GM12878 (cell line): Measurements from ENCODE around the gene C19orf38. TPM values are rescaled to one million over a fixed set of nuclear protein-coding genes. Genes with fewer than 3 reads are reported as not detected.

Source experiments
- BCLAF1 ChIP-seq: fragments of 450-650 bp; IDR thresholded peaks from 2 replicates; pipeline ENCODE4 v1.6.1; 2017; ENCODE audit warnings: antibody characterized with exemption, mild to moderate bottlenecking, moderate library complexity
- BHLHE40 ChIP-seq, 2 experiments: fragments of 450-650 bp in 1 of 2; IDR thresholded peaks; 2 replicates each; pipeline ENCODE4 v1.6.1; 2011 to 2017; ENCODE audit warnings: low read depth in 2 of 2, borderline replicate concordance in 1 of 2, improper control_type of control experiment in 1 of 2, low read length in 1 of 2, mild to moderate bottlenecking in 1 of 2
- CTCF ChIP-seq, 3 experiments: IDR thresholded peaks in 2 of 3; conservative IDR thresholded peaks in 1 of 3; 2 replicates each; pipeline ENCODE4 v1.5.1; 2011; ENCODE audit warnings: low read depth in 3 of 3, low read length in 3 of 3, mild to moderate bottlenecking in 3 of 3, control low read depth in 2 of 3, moderate library complexity in 2 of 3, inconsistent platforms in 1 of 3, mixed read lengths in 1 of 3; ENCODE audit not compliant: control insufficient read depth in 2 of 3, insufficient read depth in 1 of 3; ENCODE audit errors: extremely low read depth in 1 of 3
- HSF1 ChIP-seq: fragments of 150-350 bp; IDR thresholded peaks from 2 replicates; pipeline ENCODE4 v1.6.1; 2014; ENCODE audit warnings: mild to moderate bottlenecking, low read depth, low read length
- IKZF1 ChIP-seq: fragments of 450-650 bp; conservative IDR thresholded peaks from 2 replicates; pipeline ENCODE4 v1.6.1; 2017; ENCODE audit warnings: antibody characterized with exemption, mild to moderate bottlenecking
- MXI1 ChIP-seq: fragments of 150-350 bp; IDR thresholded peaks from 2 replicates; pipeline ENCODE4 v1.6.1; 2011; ENCODE audit warnings: low read depth, mild to moderate bottlenecking, inconsistent platforms, low read length, improper control_type of control experiment
- NBN ChIP-seq: fragments of 450-650 bp; IDR thresholded peaks from 2 replicates; pipeline ENCODE4 v1.6.1; 2016
- NFYB ChIP-seq: IDR thresholded peaks from 2 replicates; pipeline ENCODE4 v1.6.1; 2011; ENCODE audit warnings: low read depth, mild to moderate bottlenecking, low read length, improper control_type of control experiment, moderate library complexity; ENCODE audit not compliant: insufficient read depth
- PML ChIP-seq: IDR thresholded peaks from 2 replicates; pipeline ENCODE4 v1.6.1; 2012; ENCODE audit warnings: low read length, inconsistent platforms
- POLR2A ChIP-seq: IDR thresholded peaks from 2 replicates; pipeline ENCODE4 v1.6.1; 2011; ENCODE audit warnings: low read depth, mild to moderate bottlenecking, low read length
- POLR2AphosphoS5 ChIP-seq: IDR thresholded peaks from 2 replicates; pipeline ENCODE4 v1.6.1; 2011; ENCODE audit warnings: mild to moderate bottlenecking, low read length, inconsistent platforms
- STAT1 ChIP-seq: fragments of 450-650 bp; conservative IDR thresholded peaks from 2 replicates; pipeline ENCODE4 v1.6.1; 2014; ENCODE audit warnings: antibody characterized with exemption, mild to moderate bottlenecking
- TAF1 ChIP-seq: IDR thresholded peaks from 2 replicates; pipeline ENCODE4 v1.6.1; 2011; ENCODE audit warnings: mild to moderate bottlenecking, low read depth, low read length, borderline replicate concordance
- WRNIP1 ChIP-seq: IDR thresholded peaks from 2 replicates; pipeline ENCODE4 v1.6.1; 2011; ENCODE audit warnings: low read depth, low read length, improper control_type of control experiment, borderline replicate concordance
- ZNF622 ChIP-seq: fragments of 450-650 bp; IDR thresholded peaks from 2 replicates; pipeline ENCODE4 v1.6.1; 2017; ENCODE audit warnings: mild to moderate bottlenecking, inconsistent platforms
- polyA plus RNA-seq, 11 experiments: library from polyadenylated mRNA; depleted of rRNA in 4 of 11; unstranded in 6 of 11; stranded (reverse) in 5 of 11; fragments of >200 nt; fragmentation: Nextera tagmentation in 4 of 11; fragmentation: Illumina TruSeq in 1 of 11; extraction: Ambion mirVana in 4 of 11; extraction: Trizol in 1 of 11; gene quantifications; 1 replicate in 1 of 11; 2 replicates in 10 of 11; pipeline versions ENCODE4 v1.2.1 to v1.2.3, GENCODE V29; 2011 to 2016; ENCODE audit warnings: inconsistent platforms in 2 of 11, missing spikeins in 2 of 11, low read depth in 1 of 11
- total RNA-seq, 4 experiments: library from RNA; depleted of rRNA in 3 of 4; stranded (reverse); fragments of >200 nt in 3 of 4; fragmentation: Illumina TruSeq in 1 of 4; extraction: Trizol in 1 of 4; gene quantifications; 2 replicates each; pipeline versions ENCODE4 v1.2.1 to v1.2.3, GENCODE V29; 2013 to 2021
- TF ChIP-seq, protein P1 (sequence below): IDR thresholded peaks from 2 replicates; pipeline ENCODE4 v1.6.1; 2011; ENCODE audit warnings: mild to moderate bottlenecking, low read depth, low read length, moderate library complexity; ENCODE audit not compliant: insufficient replicate concordance
- TF ChIP-seq, protein P2 (sequence below): fragments of 450-650 bp; IDR thresholded peaks from 2 replicates; pipeline ENCODE4 v1.6.1; 2014; ENCODE audit warnings: mild to moderate bottlenecking
- TF ChIP-seq, protein P3 (sequence below): fragments of 450-650 bp; IDR thresholded peaks from 2 replicates; pipeline ENCODE4 v1.6.1; 2017; ENCODE audit warnings: low read depth, mild to moderate bottlenecking, moderate library complexity

The C19orf38 gene
- total and polyA plus RNA-seq, 10 of the 15 experiments (the other 5 are each of a cell fraction or from before 2014, with no cell fraction given): 2.6 to 7.5 (median 5.0) TPM

DNA sequence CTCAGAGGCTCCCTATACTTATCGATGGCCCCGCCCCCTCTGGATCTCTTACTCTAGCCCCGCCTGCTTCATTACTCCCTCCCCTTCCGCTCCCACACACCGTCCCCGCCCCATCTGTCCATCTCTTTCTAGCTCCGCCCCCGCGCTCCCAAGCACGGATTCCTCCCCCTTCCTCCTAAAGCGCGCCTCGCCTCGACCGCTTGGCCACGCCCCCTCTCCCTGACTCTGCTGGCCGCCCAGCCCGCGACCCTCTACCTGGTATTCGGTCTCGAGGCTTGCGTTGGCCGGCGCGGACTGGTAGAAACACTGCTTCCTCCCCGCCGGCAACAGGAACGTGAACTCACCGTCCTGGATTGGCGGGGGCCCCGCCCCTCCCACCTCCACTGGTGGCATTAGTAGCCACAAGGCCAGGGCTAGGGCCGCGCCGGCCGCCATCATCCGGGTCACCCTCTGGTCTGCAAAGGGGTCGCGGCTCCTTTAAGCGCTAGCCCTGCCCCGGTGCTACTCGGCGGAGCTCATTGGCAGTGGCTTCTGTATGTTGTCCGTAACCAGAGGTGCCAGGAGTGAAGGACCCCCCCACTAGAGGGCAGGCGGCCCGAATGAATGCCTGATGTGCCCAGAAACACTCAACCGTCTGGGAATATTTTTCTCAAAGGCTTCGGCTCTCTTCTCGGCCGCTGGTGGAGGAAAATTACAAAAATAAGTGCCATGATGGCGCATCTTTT, 12.3 kb upstream of the C19orf38 start, which contains the start of gene TMED1 (continued):
- TF ChIP-seq, protein P1, sequence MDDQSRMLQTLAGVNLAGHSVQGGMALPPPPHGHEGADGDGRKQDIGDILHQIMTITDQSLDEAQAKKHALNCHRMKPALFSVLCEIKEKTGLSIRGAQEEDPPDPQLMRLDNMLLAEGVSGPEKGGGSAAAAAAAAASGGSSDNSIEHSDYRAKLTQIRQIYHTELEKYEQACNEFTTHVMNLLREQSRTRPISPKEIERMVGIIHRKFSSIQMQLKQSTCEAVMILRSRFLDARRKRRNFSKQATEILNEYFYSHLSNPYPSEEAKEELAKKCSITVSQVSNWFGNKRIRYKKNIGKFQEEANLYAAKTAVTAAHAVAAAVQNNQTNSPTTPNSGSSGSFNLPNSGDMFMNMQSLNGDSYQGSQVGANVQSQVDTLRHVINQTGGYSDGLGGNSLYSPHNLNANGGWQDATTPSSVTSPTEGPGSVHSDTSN: peak; percentile 83
- TF ChIP-seq NFYB (peak; percentile 40; the same call in 1 of the 2 replicates), STAT1 (0 out of 2 replicates have a peak, but pooled peaks have one; percentile 78), HSF1 (no peak), TAF1 (0 out of 2 replicates have a peak, but pooled peaks have one; percentile 10), MXI1 (no peak), IKZF1 (peak; percentile 57; the same call in 1 of the 2 replicates), POLR2AphosphoS5 (no peak; the same call in none of the 2 replicates), PML (peak; percentile 39; the same call in 1 of the 2 replicates), NBN (peak; percentile 71; the same call in 1 of the 2 replicates), CTCF (IDR thresholded peaks at IDR 0.05 in 2 of 3, conservative IDR thresholded peaks at IDR 0.05 in 1 of 3; ENCODE audit: control insufficient read depth in 2 of 3, extremely low read depth in 1 of 3, insufficient read depth in 1 of 3, low read depth in 3 of 3, low read length in 3 of 3) (peak in 1 of 3 experiments; percentile 42; a peak in 1 of 6 replicates), ZNF622 (no peak), POLR2A (peak; percentile 86), BHLHE40 (IDR thresholded peaks at IDR 0.05; ENCODE audit: borderline replicate concordance in 1 of 2, low read depth in 2 of 2, low read length in 1 of 2) (peak in 1 of 2 experiments; percentile 52; a peak in 1 of 4 replicates), BCLAF1 (no peak), WRNIP1 (0 out of 2 replicates have a peak, but pooled peaks have one; percentile 68)
- TF ChIP-seq, protein P2, sequence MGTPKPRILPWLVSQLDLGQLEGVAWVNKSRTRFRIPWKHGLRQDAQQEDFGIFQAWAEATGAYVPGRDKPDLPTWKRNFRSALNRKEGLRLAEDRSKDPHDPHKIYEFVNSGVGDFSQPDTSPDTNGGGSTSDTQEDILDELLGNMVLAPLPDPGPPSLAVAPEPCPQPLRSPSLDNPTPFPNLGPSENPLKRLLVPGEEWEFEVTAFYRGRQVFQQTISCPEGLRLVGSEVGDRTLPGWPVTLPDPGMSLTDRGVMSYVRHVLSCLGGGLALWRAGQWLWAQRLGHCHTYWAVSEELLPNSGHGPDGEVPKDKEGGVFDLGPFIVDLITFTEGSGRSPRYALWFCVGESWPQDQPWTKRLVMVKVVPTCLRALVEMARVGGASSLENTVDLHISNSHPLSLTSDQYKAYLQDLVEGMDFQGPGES: peak; percentile 63; the same call in 1 of the 2 replicates
- TF ChIP-seq, protein P3, sequence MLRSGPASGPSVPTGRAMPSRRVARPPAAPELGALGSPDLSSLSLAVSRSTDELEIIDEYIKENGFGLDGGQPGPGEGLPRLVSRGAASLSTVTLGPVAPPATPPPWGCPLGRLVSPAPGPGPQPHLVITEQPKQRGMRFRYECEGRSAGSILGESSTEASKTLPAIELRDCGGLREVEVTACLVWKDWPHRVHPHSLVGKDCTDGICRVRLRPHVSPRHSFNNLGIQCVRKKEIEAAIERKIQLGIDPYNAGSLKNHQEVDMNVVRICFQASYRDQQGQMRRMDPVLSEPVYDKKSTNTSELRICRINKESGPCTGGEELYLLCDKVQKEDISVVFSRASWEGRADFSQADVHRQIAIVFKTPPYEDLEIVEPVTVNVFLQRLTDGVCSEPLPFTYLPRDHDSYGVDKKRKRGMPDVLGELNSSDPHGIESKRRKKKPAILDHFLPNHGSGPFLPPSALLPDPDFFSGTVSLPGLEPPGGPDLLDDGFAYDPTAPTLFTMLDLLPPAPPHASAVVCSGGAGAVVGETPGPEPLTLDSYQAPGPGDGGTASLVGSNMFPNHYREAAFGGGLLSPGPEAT: peak; percentile 96
